SK-N-SH (cell line): ENCODE measurements around the gene CTSE. TPM values are rescaled to one million over a fixed set of nuclear protein-coding genes. Genes with fewer than 3 reads are reported as not detected.

Source experiments
- CTCF ChIA-PET: fragments of 300-600, 350-600 bp; formaldehyde crosslinking; extraction: SDS; loops from one replicate; lab custom pipeline; 2021; lab: Yijun Ruan, JAX
- POLR2A ChIA-PET: fragments of 350-600 bp; sonication (Branson Sonifier 250); formaldehyde crosslinking; extraction: SDS; loops from one replicate; lab custom pipeline; 2020; ENCODE audit warnings: antibody characterized with exemption, inconsistent platforms; lab: Yijun Ruan, JAX
- DNase-seq: peaks from one replicate; pipeline ENCODE4 v3.0.0; 2012
- H2AFZ ChIP-seq: fragments of 200-600 bp; sonication (generic); 2 replicates; pipeline ENCODE4 v1.8.1; 2016; ENCODE audit warnings: antibody characterized with exemption, mild to moderate bottlenecking, low read depth
- H3F3A ChIP-seq: fragments of 200-600 bp; sonication (generic); replicated peaks from 2 replicates; pipeline ENCODE3; 2016; ENCODE audit warnings: antibody characterized with exemption, mild to moderate bottlenecking; ENCODE audit not compliant: insufficient read depth
- H3K27ac ChIP-seq, 2 experiments: fragments of 200-500 bp in 1 of 2; fragments of 200-600 bp in 1 of 2; sonication (Bioruptor generic) in 1 of 2; sonication (generic), shearing (Covaris generic) in 1 of 2; 2 replicates each; pipeline versions ENCODE4 v1.5.1 to v1.6.1; 2014 to 2016; ENCODE audit warnings: low read depth in 2 of 2, inconsistent platforms in 1 of 2, low read length in 1 of 2, mild to moderate bottlenecking in 1 of 2, mixed read lengths in 1 of 2
- H3K27me3 ChIP-seq: fragments of 200-600 bp; sonication (generic), shearing (Covaris generic); 2 replicates; pipeline ENCODE4 v1.6.1; 2016; ENCODE audit warnings: mixed run types; ENCODE audit not compliant: insufficient read depth
- H3K36me3 ChIP-seq, 2 experiments: fragments of 200-500 bp in 1 of 2; fragments of 200-600 bp in 1 of 2; sonication (Bioruptor generic) in 1 of 2; sonication (generic) in 1 of 2; replicated peaks in 1 of 2; 2 replicates each; pipeline versions ENCODE3 to v1.5.1; 2014 to 2016; ENCODE audit warnings: low read length in 1 of 2, mild to moderate bottlenecking in 1 of 2; ENCODE audit not compliant: insufficient read depth in 2 of 2, control insufficient read depth in 1 of 2
- H3K4me1 ChIP-seq, 2 experiments: fragments of 200-500 bp in 1 of 2; fragments of 200-600 bp in 1 of 2; sonication (Bioruptor generic) in 1 of 2; sonication (generic), shearing (Covaris generic) in 1 of 2; 2 replicates each; pipeline versions ENCODE4 v1.5.1 to v1.6.1; 2014 to 2016; ENCODE audit warnings: low read depth in 1 of 2, low read length in 1 of 2, mixed run types in 1 of 2; ENCODE audit not compliant: insufficient read depth in 2 of 2, control insufficient read depth in 1 of 2
- H3K4me2 ChIP-seq: fragments of 200-600 bp; sonication (generic), shearing (Covaris generic); 2 replicates; pipeline ENCODE4 v1.6.1; 2017; ENCODE audit warnings: mixed run types
- H3K4me3 ChIP-seq, 2 experiments: fragments of 200-500 bp in 1 of 2; fragments of 200-600 bp in 1 of 2; sonication (Bioruptor generic) in 1 of 2; sonication (generic), shearing (Covaris generic) in 1 of 2; 2 replicates each; pipeline versions ENCODE4 v1.5.1 to v1.8.1; 2014 to 2016; ENCODE audit warnings: low read depth in 2 of 2, inconsistent platforms in 1 of 2, low read length in 1 of 2, mild to moderate bottlenecking in 1 of 2, mixed read lengths in 1 of 2, moderate library complexity in 1 of 2
- H3K79me2 ChIP-seq: fragments of 200-600 bp; sonication (generic); 2 replicates; pipeline ENCODE4 v1.8.1; 2017; ENCODE audit warnings: mild to moderate bottlenecking; ENCODE audit not compliant: insufficient read depth
- H3K9ac ChIP-seq: fragments of 200-600 bp; sonication (generic); 2 replicates; pipeline ENCODE4 v1.6.1; 2017; ENCODE audit warnings: mixed run types
- H3K9me2 ChIP-seq: fragments of 200-600 bp; sonication (generic); 2 replicates; pipeline ENCODE4 v1.6.1; 2017; ENCODE audit warnings: mixed run types
- H3K9me3 ChIP-seq: fragments of 200-600 bp; sonication (generic); 2 replicates; pipeline ENCODE4 v1.6.1; 2017; ENCODE audit warnings: mixed run types, mild to moderate bottlenecking, moderate library complexity
- H4K20me1 ChIP-seq: fragments of 200-600 bp; sonication (generic); 2 replicates; pipeline ENCODE4 v1.6.1; 2017; ENCODE audit warnings: mild to moderate bottlenecking, mixed run types; ENCODE audit not compliant: insufficient read depth
- CHD2 ChIP-seq: fragments of 150-350 bp; IDR thresholded peaks from 2 replicates; pipeline ENCODE4 v1.6.1; 2018; ENCODE audit warnings: low read length; ENCODE audit not compliant: partially characterized antibody
- ELF1 ChIP-seq: IDR thresholded peaks from 2 replicates; pipeline ENCODE4 v1.4.0; 2012
- EP300 ChIP-seq, 2 experiments: IDR thresholded peaks; 2 replicates each; pipeline versions ENCODE4 v1.4.0 to v1.6.1; 2012; ENCODE audit warnings: borderline replicate concordance in 1 of 2, low read depth in 1 of 2, low read length in 1 of 2
- FOXM1 ChIP-seq: IDR thresholded peaks from 2 replicates; pipeline ENCODE4 v1.4.0; 2012; ENCODE audit warnings: low read depth, mild to moderate bottlenecking
- GATA2 ChIP-seq: sonication (generic); formaldehyde crosslinking; IDR thresholded peaks from 2 replicates; pipeline ENCODE4 v1.5.0; 2020; ENCODE audit warnings: mild to moderate bottlenecking, missing genetic modification reagents
- IRF3 ChIP-seq: fragments of 150-350 bp; IDR thresholded peaks from 2 replicates; pipeline ENCODE4 v1.6.1; 2016; ENCODE audit warnings: mild to moderate bottlenecking, low read depth, low read length
- JUND ChIP-seq: IDR thresholded peaks from 2 replicates; pipeline ENCODE4 v1.4.0; 2012
- NRF1 ChIP-seq: IDR thresholded peaks from 2 replicates; pipeline ENCODE4 v1.6.1; 2012; ENCODE audit warnings: low read depth, mild to moderate bottlenecking, low read length
- PBX3 ChIP-seq: IDR thresholded peaks from 2 replicates; pipeline ENCODE4; 2012
- POLR2AphosphoS5 ChIP-seq: IDR thresholded peaks from 2 replicates; pipeline ENCODE4 v1.6.1; 2012; ENCODE audit warnings: low read depth, low read length
- RAD21 ChIP-seq: IDR thresholded peaks from 2 replicates; pipeline ENCODE4 v1.6.1; 2012; ENCODE audit warnings: mild to moderate bottlenecking, low read length
- RCOR1 ChIP-seq: fragments of 150-350 bp; IDR thresholded peaks from 2 replicates; pipeline ENCODE4 v1.6.1; 2017; ENCODE audit warnings: antibody characterized with exemption, low read length
- REST ChIP-seq: IDR thresholded peaks from 2 replicates; pipeline ENCODE4 v1.6.1; 2012; ENCODE audit warnings: mild to moderate bottlenecking, low read depth, low read length, moderate library complexity
- RFX5 ChIP-seq: IDR thresholded peaks from 2 replicates; pipeline ENCODE4 v1.6.1; 2012; ENCODE audit warnings: mild to moderate bottlenecking, improper control_type of control experiment, low read length
- SIN3A ChIP-seq: IDR thresholded peaks from 2 replicates; pipeline ENCODE4 v1.6.1; 2012; ENCODE audit warnings: low read depth, mild to moderate bottlenecking, low read length, moderate library complexity, borderline replicate concordance
- TAF1 ChIP-seq: IDR thresholded peaks from 2 replicates; pipeline ENCODE4 v1.6.1; 2012; ENCODE audit warnings: low read depth, mild to moderate bottlenecking, low read length, moderate library complexity, borderline replicate concordance
- TCF12 ChIP-seq: IDR thresholded peaks from 2 replicates; pipeline ENCODE4 v1.4.0; 2012
- TEAD4 ChIP-seq: IDR thresholded peaks from 2 replicates; pipeline ENCODE4 v1.4.0; 2012; ENCODE audit warnings: mild to moderate bottlenecking, borderline replicate concordance; ENCODE audit not compliant: insufficient read depth
- USF2 ChIP-seq: fragments of 150-350 bp; IDR thresholded peaks from 2 replicates; pipeline ENCODE4 v1.6.1; 2017; ENCODE audit warnings: antibody characterized with exemption, low read length, low read depth, borderline replicate concordance
- ZBTB33 ChIP-seq: IDR thresholded peaks from 2 replicates; pipeline ENCODE4 v1.4.0; 2012; ENCODE audit warnings: low read depth, borderline replicate concordance
- WGBS: methylation state at CpG from one replicate; pipeline ENCODE4 v1.1.6; 2017; ENCODE audit warnings: low lambda C conversion rate; 5-methylcytosine and 5-hydroxymethylcytosine counted together
- polyA plus RNA-seq, 3 experiments: library from polyadenylated mRNA; depleted of rRNA; stranded (reverse); fragments of >200 nt; gene quantifications; 2 replicates each; pipeline ENCODE4 v1.2.3, GENCODE V29; 2012

CTSE gene
- polyA plus RNA-seq, 1 of the 3 experiments (the other 2 are of a cell fraction), result not detected

GRCh38 chr1:205983925-205984725 lies 39.6 kb downstream of the CTSE start (continued):
- TF ChIP-seq ZBTB33 (no peak), JUND (no peak), TEAD4 (no peak), IRF3 (no peak), SIN3A (no peak), TAF1 (no peak), ELF1 (no peak), EP300 (IDR thresholded peaks at IDR 0.05; ENCODE audit: borderline replicate concordance in 1 of 2, low read depth in 1 of 2, low read length in 1 of 2) (no peak), PBX3 (no peak), FOXM1 (no peak), GATA2 (CRISPR knock-in tag) (no peak), POLR2AphosphoS5 (no peak), TCF12 (no peak)
- TF ChIP-seq, all 33 proteins: peak for 3

GRCh38 chr1:205981257-205981656 lies 42.4 kb downstream of the CTSE start:
- Histone ChIP-seq H3K4me1 (peaks cover 0 to 10% of the 10 kb centered on the region in 2 experiments; a peak in 1 of 4 replicates), H3K9me3 (no peaks in the 10 kb centered on the region), H3K9ac (no peak overlapping the region), H3K4me3 (no peak overlapping the region), H3K27me3 (no peaks in the 10 kb centered on the region), H4K20me1 (no peaks in the 10 kb centered on the region), H2AFZ (no peak overlapping the region), H3K79me2 (no peaks in the 10 kb centered on the region), H3K36me3 (no peaks in the 10 kb centered on the region), H3K4me2 (no peak overlapping the region), H3K9me2 (no peaks in the 10 kb centered on the region), H3K27ac (no peak overlapping the region), H3F3A (no peaks in the 10 kb centered on the region)
- POLR2A ChIA-PET, result no interaction called here
- 88% methylated on average over 1 of the region's 1 CpG for WGBS
- no peak for DNase-seq
- CTCF ChIA-PET, result interaction anchor here (1.0 to 12.5 kb wide), 5 partner anchors 13 to 188 kb away, joined by 3 to 366 read pairs (median 73); no protein-coding TSS in a partner anchor
- TF ChIP-seq RAD21, result no peak
- TF ChIP-seq USF2, result no peak
- TF ChIP-seq CHD2, result no peak
- TF ChIP-seq GATA2 (CRISPR knock-in tag), result no peak
- no peak for TF ChIP-seq TAF1
- TF ChIP-seq TCF12, result no peak
- no peak for TF ChIP-seq TEAD4
- TF ChIP-seq NRF1, result no peak
- no peak for TF ChIP-seq IRF3
- TF ChIP-seq RFX5, result no peak
- TF ChIP-seq RCOR1, result no peak
- TF ChIP-seq POLR2AphosphoS5, result no peak
- no peak for TF ChIP-seq REST
- no peak for TF ChIP-seq JUND
